Adrenal gland (tissue), 5 donors: ENCODE measurements around the gene CBX4.

Experiments used
- CTCF ChIP-seq, 6 experiments: fragments of 450-650 bp in 4 of 6; fragments of 200-600 bp in 2 of 6; sonication (generic) in 1 of 6; IDR thresholded peaks; 1 replicate in 5 of 6; 2 replicates in 1 of 6; pipeline versions ENCODE4 v1.5.1 to v1.8.0; 2016 to 2021; ENCODE audit warnings: antibody characterized with exemption in 6 of 6, mild to moderate bottlenecking in 2 of 6, moderate library complexity in 1 of 6
- POLR2A ChIP-seq, 2 donors: fragments of 450-650 bp; IDR thresholded peaks; one replicate each; pipeline ENCODE4 v1.6.1; 2017; ENCODE audit warnings: antibody characterized with exemption in 2 of 2, mild to moderate bottlenecking in 2 of 2, moderate library complexity in 1 of 2
- donor health status: DM: no; HTN: no; CAD: no.

GRCh38 chr17:79808763-79809529, 30.3 kb downstream of the CBX4 start:
- TF ChIP-seq CTCF (IDR thresholded peaks at IDR 0.05) (peak in 4 of 6 experiments; percentile 26 to 37 (median 28)), POLR2A (IDR thresholded peaks at IDR 0.05) (no peak)
